ENCODE data around the gene KRTAP5-7. TPM values are rescaled to one million over a fixed set of nuclear protein-coding genes. Genes with fewer than 3 reads are reported as not detected.
A peak's percentile ranks its signal among the peaks of the same experiment; 100 is the strongest.
"Not testable (repeated sequence)": the region's sequence is repeated elsewhere in the genome, so short reads cannot be mapped to it uniquely, and the experiment has no call there.

The KRTAP5-7 gene
- polyA plus RNA-seq, result not detected

- not testable (repeated sequence) for DNase-seq; H3K27me3 Mint-ChIP-seq (ENCODE audit: low read depth in 3 of 3); H3K9me3 Mint-ChIP-seq; H3K27ac Mint-ChIP-seq; H3K4me3 Mint-ChIP-seq; H3K4me1 Mint-ChIP-seq; H3K36me3 Mint-ChIP-seq
Observed at GRCh38 chr11:71526796-71527575, at the start of gene KRTAP5-7. Gene KRTAP5-7 (plus strand): TSS chr11:71527267. CDS start chr11:71527301, 34 bp downstream.

DNA sequence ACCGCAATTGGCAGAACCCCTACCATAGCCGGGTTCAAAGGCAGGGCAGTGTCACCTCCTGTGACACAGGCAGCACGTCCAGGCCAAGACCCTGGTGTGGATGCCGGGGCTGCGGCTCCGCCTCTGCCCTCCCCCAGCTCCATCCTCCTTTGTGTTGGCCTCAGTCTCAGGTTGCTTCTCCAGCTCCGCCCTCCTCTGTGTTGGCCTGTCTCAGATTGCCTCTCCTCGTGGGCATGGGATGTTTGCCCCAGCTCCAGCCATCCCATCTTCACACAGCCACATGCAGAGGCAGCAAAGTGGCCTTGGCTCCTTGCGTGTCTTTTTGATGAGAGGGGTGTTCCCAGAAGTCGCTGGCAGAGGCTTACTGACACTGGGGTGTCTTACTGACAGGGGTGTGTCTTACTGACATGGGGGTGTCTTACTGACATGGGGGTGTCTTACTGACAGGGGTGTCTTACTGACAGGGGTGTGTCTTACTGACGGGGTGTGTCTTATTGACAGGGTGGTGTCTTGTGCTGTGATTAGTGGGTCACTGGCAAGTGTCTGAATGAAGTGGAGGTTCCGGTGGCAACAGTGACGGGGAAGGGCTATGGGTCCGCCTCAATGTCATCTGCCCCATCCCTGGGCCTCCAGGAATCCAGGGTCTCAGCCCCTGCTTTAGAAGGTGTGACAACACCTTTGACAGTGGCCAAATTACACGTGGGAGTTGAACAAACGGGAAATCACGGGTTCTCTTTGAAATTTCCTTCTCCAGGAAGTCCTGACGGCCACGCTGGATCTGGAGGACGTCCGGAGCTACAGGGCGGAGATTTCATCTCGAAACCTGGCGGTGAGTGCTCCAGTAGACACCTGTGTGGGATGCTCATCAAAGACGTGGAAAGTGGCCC is 49.2 kb upstream of the KRTAP5-7 start:
- Mint-ChIP-seq H3K4me3 (no peak overlapping the region), H3K4me1 (no peaks in the 10 kb centered on the region), H3K9me3 (no peaks in the 10 kb centered on the region), H3K36me3 (peaks cover 9 to 44% (median 15%) of the 10 kb centered on the region in 3 donors), H3K27ac (peak overlapping the region in 1 of 6 donors; percentile 17), H3K27me3 (ENCODE audit: low read depth in 3 of 3) (peaks cover 0 to 2% (median 0%) of the 10 kb centered on the region in 3 donors)
- DNase-seq, result no peak

- no peak for DNase-seq
- Mint-ChIP-seq H3K36me3 (peaks cover 14 to 50% (median 16%) of the 10 kb centered on the region in 3 donors), H3K4me1 (no peaks in the 10 kb centered on the region), H3K9me3 (no peaks in the 10 kb centered on the region), H3K4me3 (no peak overlapping the region), H3K27me3 (ENCODE audit: low read depth in 3 of 3) (peaks cover 0 to 2% (median 0%) of the 10 kb centered on the region in 3 donors), H3K27ac (no peak overlapping the region)
Observed at GRCh38 chr11:71478528-71478840, 48.6 kb upstream of the KRTAP5-7 start.

DNA sequence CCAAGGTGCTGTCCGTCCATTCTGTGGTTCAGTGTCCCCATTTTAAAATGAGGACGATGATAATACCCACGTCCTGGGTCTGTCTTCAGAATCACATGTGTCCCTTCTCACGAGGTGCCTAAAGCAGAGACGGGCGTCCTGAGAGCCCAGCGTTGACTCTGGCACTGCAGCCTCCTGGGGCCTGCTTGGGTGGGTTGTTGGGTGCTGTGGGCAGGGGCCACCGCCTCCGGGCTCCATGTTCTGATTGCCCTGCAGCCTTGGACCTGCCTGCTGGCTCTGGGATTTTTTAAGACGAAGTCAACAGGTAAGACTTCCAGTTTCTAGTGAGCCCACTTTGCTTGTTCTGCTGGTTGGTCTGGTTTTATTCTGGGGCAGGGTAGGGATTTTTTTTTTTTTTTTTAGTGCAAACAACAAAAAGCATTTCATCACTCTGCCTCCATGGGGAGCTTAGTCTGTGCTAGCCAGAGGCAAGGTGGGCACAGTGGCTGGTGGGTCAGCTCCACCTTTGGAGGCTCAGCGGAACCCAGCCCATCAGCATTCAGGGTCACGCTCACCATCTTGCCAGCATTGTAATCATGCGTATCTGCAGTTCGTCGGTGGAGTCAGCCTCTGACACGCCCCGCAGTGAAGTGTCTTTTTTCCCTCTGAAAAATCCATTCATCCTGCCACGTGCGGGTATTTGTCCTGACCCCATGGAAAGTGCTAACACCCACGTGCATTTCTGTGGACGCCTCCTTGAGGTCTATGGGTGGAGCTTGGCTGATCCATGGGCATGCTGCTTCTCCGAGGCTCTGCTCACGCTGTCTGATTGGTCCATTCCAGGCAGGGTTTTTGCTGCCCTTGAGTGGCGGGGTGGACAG is 45.7 kb upstream of the KRTAP5-7 start:
- Mint-ChIP-seq H3K4me1 (no peaks in the 10 kb centered on the region), H3K36me3 (peaks cover 35 to 63% (median 40%) of the 10 kb centered on the region in 3 donors), H3K27me3 (ENCODE audit: low read depth in 3 of 3) (no peaks in the 10 kb centered on the region), H3K9me3 (no peaks in the 10 kb centered on the region), H3K4me3 (no peak overlapping the region), H3K27ac (no peak overlapping the region)
- DNase-seq, result no peak

GRCh38 chr11:71482216-71482615 is 44.9 kb upstream of the KRTAP5-7 start:
- DNase-seq, result no peak
- peaks cover 41 to 65% (median 43%) of the 10 kb centered on the region in 3 donors for H3K36me3 Mint-ChIP-seq
- no peaks in the 10 kb centered on the region for H3K4me1 Mint-ChIP-seq
- H3K27me3 Mint-ChIP-seq (ENCODE audit: low read depth in 3 of 3), result no peaks in the 10 kb centered on the region
- H3K4me3 Mint-ChIP-seq, result no peak overlapping the region
- no peaks in the 10 kb centered on the region for H3K9me3 Mint-ChIP-seq
- H3K27ac Mint-ChIP-seq, result no peak overlapping the region

GRCh38 chr11:71482746-71483364 is 44.2 kb upstream of the KRTAP5-7 start:
- Mint-ChIP-seq H3K27me3 (ENCODE audit: low read depth in 3 of 3) (no peaks in the 10 kb centered on the region), H3K36me3 (peaks cover 41 to 63% (median 45%) of the 10 kb centered on the region in 3 donors), H3K27ac (no peak overlapping the region), H3K4me3 (no peak overlapping the region), H3K4me1 (no peaks in the 10 kb centered on the region), H3K9me3 (no peaks in the 10 kb centered on the region)
- DNase-seq, result no peak

DNA sequence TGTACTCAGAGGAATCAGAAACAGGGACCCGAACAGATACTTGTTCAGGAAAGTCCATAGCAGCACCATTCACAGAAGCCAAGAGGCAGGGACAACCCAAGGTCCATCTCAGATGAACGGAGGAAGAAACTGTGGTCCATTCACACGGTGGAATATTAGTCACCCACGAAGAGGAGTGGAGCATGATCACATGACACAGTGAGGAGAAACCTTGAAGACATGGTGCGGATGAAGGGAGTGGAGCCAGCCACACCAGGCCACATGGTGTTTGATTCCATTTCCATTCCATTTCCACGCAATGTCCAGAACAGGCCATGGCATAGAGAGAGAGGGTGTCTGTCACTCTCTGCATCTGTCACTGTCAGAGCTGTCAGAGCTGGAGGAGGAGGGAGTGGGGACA is 43.4 kb upstream of the KRTAP5-7 start:
- DNase-seq, result no peak
- Mint-ChIP-seq H3K36me3 (peaks cover 42 to 64% (median 46%) of the 10 kb centered on the region in 3 donors), H3K4me1 (no peaks in the 10 kb centered on the region), H3K4me3 (no peak overlapping the region), H3K27ac (no peak overlapping the region), H3K27me3 (ENCODE audit: low read depth in 3 of 3) (peaks cover 0 to 2% (median 0%) of the 10 kb centered on the region in 3 donors), H3K9me3 (no peaks in the 10 kb centered on the region)

DNA sequence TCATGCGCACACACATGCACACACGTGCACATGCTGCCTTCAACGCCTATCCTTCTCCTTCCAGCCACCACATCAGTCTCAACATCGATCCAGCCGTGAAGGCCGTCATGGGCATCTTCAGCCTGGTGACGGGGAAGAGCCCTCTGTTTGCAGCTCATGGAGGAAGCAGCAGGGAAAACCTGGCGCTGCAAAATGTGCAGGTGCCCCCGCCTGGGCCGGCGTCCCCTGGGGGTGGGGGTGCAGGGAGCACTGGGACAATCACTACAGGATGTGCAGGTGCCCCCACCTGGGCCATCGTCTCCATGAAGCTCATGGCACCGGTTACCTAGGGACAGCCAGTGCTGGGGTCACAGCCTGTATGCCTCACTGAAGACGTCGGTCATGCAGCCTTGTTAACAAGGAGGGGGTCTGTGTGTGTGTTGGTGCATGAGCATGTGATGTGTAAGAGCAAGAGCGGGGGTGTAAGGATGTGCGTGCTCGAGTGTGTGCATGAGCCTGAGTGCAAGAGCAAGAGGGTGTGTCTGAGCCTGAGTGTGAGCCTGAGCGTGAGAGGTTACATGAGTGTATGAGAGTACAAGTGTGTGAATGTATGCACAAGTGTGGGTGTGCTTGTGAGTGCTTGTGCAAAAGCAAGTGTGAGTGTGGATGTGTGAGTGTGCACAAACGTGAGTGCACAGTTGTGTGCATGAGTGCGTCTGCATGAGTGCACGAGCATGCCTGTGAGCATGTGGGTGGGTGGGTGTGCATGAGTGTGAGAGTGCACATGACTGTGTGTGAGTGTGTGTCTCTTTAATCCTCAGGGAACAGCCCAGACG is 42.6 kb upstream of the KRTAP5-7 start:
- Mint-ChIP-seq H3K36me3 (peaks cover 39 to 61% (median 45%) of the 10 kb centered on the region in 3 donors), H3K4me1 (no peaks in the 10 kb centered on the region), H3K9me3 (no peaks in the 10 kb centered on the region), H3K27ac (peak overlapping the region in 1 of 6 donors; percentile 5), H3K27me3 (ENCODE audit: low read depth in 3 of 3) (peaks cover 0 to 3% (median 0%) of the 10 kb centered on the region in 3 donors), H3K4me3 (no peak overlapping the region)
- no peak for DNase-seq

- H3K4me3 Mint-ChIP-seq, result no peak overlapping the region
- H3K27ac Mint-ChIP-seq, result no peak overlapping the region
- H3K9me3 Mint-ChIP-seq, result no peaks in the 10 kb centered on the region
- H3K27me3 Mint-ChIP-seq (ENCODE audit: low read depth in 3 of 3), result peaks cover 0 to 3% (median 0%) of the 10 kb centered on the region in 3 donors
- DNase-seq, result no peak
- peaks cover 37 to 56% (median 39%) of the 10 kb centered on the region in 3 donors for H3K36me3 Mint-ChIP-seq
- H3K4me1 Mint-ChIP-seq, result no peaks in the 10 kb centered on the region
Observed at GRCh38 chr11:71485063-71485399, 42.0 kb upstream of the KRTAP5-7 start.

DNA sequence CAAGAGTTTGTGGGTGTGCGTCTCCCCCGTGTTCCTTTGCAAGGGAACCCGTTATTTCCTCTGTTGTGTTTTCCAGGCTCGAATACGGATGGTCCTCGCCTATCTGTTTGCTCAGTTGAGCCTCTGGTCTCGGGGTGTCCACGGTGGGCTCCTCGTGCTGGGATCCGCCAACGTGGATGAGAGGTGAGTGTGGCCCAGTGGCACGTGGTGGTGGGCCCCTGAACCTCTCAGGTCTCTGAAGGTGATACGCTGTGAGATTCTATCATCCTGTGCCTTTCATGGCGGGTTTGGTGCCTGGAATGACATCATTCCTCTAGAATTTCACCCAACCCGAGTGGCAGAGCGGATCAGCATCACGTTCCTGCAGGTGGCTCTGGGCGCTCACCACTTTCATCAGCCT is 41.6 kb upstream of the KRTAP5-7 start:
- H3K27me3 Mint-ChIP-seq (ENCODE audit: low read depth in 3 of 3), result peaks cover 0 to 3% (median 0%) of the 10 kb centered on the region in 3 donors
- no peaks in the 10 kb centered on the region for H3K4me1 Mint-ChIP-seq
- no peak for DNase-seq
- H3K27ac Mint-ChIP-seq, result no peak overlapping the region
- H3K36me3 Mint-ChIP-seq, result peaks cover 37 to 56% (median 40%) of the 10 kb centered on the region in 3 donors
- H3K9me3 Mint-ChIP-seq, result no peaks in the 10 kb centered on the region
- H3K4me3 Mint-ChIP-seq, result no peak overlapping the region

DNA sequence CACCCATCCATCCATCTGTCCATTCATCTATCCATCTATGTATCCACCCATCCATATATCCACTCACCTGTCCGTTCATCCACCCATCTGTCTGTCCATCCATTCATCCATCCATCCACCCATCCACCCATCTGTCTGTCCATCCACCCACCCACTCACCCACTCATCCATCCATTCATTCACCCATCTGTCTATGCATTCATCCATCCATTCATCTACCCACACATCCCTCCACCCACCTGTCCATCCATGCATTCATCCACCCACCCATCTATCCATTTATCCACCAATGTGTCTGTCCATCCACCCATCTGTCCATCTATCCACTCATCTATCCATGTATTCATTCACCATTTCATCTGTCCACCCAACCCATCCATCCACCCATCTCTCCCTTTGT is 40.7 kb upstream of the KRTAP5-7 start:
- Mint-ChIP-seq H3K4me1 (no peaks in the 10 kb centered on the region), H3K4me3 (no peak overlapping the region), H3K36me3 (peaks cover 35 to 57% (median 40%) of the 10 kb centered on the region in 3 donors), H3K27me3 (ENCODE audit: low read depth in 3 of 3) (peaks cover 0 to 3% (median 0%) of the 10 kb centered on the region in 3 donors), H3K27ac (no peak overlapping the region), H3K9me3 (no peaks in the 10 kb centered on the region)
- no peak for DNase-seq

- Mint-ChIP-seq H3K27ac (peak overlapping the region in 3 of 6 donors; percentile 35 to 55 (median 49)), H3K36me3 (peaks cover 35 to 57% (median 41%) of the 10 kb centered on the region in 3 donors), H3K9me3 (no peaks in the 10 kb centered on the region), H3K27me3 (ENCODE audit: low read depth in 3 of 3) (peaks cover 0 to 3% (median 0%) of the 10 kb centered on the region in 3 donors), H3K4me1 (no peaks in the 10 kb centered on the region), H3K4me3 (no peak overlapping the region)
- DNase-seq, result no peak
Observed at GRCh38 chr11:71488681-71489270, 38.3 kb upstream of the KRTAP5-7 start.

All from immature natural killer cell (primary cell).